HG02759 (cell line): Measurements from ENCODE around the gene ALOX5.

Experiments used
- ATAC-seq: cut with Tn5 transposase; IDR thresholded peaks from one replicate; pipeline ENCODE4 v1.9.1; 2021; ENCODE audit warnings: mild to moderate bottlenecking, moderate library complexity; ENCODE audit not compliant: unreplicated experiment

ALOX5 gene

DNA sequence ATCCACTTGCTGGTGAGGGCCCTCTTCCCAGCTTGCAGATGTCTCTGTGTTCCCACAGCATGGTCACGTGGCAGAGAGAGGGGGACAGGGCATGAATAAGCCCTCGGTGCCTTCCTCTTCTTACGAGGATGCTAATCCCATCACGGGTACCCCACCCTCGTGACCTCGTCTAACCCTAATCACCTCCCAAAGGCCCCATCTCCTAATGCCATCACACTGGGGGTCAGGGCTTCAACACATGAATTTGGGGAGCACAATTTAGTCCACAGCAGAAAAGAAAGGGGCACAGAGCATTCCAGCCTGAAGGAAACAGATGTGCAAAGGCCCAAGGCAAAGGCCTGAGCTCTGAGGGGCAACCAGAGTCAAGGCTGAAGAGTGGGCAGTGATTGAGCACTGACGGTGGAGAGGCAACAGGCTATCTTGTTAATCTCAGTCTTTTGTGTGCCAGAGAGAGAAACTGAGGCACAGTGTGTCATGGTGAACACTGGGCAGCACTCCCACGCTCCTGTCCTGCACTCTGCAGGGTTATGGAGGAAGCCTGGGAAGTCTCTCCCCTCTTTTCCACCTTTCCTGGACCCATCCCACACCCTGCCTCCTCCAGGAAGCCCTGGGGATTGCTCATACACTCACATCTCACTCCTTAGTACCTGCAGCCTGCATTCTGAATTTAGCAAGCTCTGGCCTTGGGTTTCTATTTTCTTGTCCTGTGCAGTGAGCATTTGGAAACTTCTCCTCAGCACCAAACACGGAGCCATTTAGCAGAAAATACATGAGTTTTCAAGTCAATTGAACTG, 49.0 kb downstream of the ALOX5 start:
- no peak for ATAC-seq

DNA sequence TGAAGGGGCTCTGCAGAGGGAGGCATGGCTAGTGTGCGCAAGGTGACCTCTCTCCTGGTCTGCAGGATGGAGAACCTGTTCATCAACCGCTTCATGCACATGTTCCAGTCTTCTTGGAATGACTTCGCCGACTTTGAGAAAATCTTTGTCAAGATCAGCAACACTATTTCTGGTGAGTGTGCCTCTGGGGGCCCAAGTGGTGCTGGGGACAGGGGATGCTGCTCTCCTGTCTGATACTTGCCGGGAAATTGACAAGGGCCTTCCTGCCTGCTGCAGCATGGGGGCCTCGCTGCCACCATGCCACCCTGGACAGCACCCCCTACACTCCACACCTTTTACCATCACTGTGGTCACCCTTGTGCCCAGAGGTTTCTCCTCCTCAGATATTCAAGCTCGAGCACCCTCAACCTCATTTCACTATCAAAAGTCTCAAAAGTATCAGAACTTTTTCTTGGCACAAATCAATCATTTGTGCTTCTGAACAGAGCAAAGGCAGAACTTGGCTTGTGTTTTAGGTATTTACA, 50.0 kb downstream of the ALOX5 start:
- ATAC-seq = no peak

DNA sequence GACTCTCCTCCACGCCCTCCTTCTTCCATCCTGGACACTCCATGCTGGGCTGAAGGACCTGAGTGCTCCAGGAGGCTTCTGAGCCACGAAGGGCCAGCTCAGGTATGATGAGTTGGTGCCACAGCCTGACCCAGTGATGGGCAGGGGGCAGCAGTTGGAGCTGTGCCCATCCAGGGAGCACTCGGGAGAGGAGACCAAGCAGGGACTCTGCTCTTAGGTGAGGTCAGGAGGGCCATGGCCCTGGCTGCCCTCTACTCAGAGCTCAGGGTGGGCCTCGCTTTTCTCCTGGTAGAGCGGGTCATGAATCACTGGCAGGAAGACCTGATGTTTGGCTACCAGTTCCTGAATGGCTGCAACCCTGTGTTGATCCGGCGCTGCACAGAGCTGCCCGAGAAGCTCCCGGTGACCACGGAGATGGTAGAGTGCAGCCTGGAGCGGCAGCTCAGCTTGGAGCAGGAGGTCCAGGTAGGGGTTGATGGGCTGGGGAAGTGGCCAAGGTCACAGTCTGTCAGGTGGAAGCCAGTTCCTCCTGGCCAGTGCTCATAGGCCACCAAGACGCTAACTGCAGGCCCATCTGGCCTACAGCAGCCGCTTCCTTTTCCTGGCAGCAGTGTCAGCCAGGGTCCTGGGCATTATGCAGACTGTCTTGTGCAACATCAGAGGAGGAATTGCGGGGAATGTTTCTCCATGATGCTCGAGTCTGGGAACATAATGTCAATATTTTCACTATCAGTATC, 50.8 kb downstream of the ALOX5 start:
- no peak for ATAC-seq

DNA sequence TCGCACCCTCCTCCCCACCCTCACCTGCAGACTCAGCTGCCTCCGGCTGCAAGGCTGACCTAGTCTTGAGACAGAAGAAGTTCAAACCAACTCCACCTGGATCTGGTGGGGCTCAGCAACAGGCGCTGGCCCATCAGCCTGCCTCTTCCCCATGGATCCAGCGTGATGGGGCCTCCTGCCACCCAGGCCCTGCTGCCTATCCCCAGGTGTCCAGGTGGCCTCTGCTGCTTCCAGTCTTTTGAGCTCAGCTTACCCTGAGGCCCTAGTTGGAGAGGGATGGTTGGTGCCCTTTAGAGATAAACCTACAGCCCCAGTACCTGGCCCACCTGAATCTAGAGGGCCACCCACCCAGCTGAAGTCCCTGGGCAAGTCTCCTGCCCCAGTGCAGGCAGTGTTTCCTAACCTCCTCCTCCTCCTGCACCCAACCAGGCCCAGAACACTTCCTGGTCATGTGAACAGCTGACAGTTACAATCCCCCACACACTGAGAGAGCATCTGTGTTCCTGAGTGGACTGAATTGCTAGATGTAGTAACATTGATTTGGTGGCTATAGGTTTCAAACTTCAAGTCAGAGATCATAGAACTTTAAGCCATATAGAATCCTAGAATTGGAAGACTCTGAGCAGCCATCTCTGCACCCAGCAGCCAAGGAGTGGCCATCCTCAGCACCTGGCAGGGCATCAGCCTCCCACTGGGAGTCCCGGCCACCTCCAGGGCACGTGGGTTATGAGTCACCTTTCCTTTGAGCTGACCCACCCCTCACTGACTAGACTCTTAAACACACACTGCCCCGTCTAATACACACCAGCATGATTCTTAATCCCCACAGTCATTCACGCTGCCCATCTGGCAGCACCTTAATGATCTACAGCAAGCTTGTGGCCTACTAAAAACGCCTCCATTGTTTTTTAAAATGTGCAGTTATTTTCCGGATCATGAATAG, 51.9 kb downstream of the ALOX5 start:
- no peak for ATAC-seq

DNA sequence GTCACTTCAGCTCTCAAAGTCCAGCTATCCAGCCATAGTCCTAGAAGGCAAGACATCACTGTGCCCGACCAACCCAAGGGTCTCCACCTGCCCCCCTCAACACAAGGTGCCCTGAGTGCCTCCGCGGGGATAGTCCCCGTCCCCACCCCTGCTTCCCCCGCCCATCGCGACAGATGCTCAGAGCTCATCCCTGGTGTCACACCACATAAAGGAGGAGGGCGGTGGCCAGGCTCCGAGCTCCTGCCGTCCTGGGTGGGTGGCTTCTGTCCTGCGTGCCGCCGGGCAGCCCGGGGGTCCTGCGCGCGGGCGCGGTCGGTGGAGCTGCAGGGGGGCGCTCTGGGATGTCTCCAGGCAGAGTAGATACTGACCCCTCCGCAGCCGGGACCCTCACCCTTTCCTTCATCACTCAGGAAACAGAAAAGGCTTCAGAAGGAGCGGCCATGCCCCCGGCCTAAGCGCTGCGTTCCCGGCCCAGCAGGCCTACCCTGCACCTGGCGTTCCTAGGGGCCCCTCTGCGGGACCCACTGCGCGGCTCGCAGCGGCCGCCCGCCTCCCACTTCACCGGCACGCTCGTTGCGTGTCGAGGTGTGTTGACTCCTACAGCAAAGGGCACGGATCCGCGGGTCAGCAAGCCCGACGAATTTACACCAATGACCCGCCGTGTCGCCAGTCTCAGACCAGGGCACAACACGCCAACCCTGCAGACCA, 53.4 kb downstream of the ALOX5 start:
- ATAC-seq = no peak

DNA sequence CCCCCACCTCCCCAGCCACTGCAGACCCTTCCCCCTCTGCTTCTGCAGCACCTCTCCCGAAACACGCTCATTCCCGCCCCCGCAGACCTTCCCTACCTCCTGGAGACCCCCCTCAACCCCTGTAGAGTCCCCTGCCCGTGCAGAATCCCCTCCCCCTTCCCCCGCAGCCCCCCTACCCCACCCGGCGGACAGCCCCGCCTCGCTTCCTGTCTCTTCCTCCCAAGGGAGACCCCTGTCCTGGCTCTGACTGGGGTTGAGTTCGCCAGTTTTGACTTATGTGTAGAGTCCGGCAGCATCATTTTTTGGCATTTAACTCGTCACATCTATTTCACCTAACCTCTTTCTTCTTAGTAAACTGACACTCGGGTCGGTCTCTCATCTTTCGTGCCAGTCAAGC, 54.0 kb downstream of the ALOX5 start:
- ATAC-seq = no peak

DNA sequence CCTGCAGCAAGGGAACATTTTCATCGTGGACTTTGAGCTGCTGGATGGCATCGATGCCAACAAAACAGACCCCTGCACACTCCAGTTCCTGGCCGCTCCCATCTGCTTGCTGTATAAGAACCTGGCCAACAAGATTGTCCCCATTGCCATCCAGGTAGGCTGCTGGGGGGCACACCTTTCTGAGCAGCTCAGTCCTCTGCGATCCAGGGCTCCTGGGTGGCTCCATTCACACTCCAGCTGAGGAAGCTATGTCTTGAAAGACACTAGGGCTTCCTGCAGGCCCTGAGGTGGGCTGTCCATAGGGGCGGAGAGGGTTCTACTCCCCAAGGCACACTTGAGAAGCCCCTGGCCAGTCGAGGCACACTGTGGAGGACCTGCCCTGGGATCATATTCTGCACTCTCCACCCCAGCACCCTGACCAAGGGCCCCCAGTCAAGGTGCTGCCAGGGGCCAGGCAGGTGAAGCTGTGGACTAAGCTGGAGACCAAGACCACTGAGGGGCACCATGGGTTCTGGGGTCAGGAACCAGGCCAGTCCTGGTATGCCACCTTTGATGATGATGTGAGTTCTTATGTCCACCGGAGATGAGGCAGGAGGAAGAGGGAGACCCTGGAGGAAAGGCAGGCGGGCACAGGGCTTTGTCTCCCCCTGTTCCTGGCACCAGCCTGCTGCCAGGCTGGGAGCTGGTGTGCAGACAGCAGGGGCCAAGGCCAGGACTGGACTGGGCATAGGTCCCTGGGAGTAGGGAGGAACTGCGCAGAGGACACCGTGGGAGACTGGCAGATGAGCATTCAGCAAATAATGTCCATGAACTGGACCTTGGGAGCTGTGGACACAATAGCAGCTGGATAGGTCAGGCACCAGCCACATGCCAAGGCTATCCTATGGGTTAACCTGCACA, 54.8 kb downstream of the ALOX5 start:
- ATAC-seq = no peak

DNA sequence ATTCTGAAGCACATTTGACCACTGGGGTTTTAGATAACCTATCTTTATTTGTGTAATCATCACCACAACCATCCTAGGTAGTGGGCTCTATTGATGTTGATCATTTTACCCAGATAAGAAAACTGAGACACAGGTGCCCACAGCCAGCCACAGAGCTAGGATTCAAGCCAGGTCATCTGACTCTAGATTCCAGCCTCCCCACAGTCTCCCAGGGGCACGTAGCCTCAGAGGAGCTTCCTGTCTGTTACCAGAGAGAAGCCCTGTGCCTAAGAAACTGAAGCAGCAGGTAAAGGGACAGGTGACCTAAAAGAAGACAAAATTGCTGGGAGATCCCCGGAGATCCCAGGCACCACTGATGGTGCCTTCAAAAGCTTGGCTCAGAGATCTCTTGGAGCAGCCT, 55.8 kb downstream of the ALOX5 start:
- ATAC-seq = no peak

DNA sequence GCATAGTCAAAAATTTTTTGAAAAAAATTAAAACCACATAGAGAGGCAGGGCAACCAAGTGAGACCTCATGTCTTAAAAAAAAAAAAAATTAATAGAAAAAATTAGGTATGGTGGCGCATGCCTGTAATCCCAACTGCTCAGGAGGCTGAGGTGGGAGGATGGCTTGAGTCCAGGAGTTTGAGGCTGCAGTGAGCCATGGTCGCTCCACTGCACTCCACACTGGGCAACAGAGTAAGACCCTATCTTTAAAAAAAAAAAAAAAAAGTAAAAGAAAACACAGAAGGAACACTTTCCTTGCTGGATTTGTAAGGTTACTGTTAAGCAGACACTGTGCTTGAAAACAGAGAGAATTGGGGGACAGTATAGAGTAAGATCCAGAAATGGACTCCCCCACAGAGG, 58.1 kb downstream of the ALOX5 start:
- no peak for ATAC-seq

DNA sequence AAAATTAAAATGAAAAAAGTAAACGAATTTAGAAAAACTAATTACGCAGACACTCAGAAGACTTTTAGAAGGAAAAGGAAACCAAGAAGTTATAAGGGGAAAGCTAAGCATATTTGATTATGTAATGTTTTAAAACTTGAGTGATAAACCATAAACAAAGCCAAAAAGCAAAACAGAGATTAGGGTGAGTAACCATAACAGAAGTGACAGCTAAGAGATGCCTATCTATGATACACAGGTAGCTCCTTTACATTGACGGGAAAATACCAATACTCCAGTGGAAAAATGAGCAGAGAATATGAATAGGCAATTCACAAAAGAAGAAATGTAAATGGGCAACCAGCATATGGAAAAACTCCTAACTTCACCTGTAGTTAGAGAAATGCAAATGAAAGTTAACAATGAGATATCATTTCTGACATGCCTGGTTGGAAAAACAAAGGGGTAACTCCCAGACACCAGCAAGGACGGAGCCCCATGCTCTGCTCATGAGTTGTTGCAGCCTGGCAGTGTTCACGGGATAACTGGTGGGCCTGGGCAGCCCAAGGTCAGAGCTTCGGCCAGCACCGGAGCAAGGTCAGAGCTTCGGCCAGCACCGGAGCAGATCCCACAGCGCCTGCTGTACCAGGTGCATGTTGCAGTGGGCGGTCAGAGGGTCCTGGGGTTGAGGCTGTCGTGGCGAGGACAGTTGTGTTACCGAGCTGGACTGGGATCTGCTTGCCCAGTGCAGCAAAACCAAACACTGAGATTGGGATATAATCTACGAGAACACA, 58.9 kb downstream of the ALOX5 start:
- no peak for ATAC-seq

DNA sequence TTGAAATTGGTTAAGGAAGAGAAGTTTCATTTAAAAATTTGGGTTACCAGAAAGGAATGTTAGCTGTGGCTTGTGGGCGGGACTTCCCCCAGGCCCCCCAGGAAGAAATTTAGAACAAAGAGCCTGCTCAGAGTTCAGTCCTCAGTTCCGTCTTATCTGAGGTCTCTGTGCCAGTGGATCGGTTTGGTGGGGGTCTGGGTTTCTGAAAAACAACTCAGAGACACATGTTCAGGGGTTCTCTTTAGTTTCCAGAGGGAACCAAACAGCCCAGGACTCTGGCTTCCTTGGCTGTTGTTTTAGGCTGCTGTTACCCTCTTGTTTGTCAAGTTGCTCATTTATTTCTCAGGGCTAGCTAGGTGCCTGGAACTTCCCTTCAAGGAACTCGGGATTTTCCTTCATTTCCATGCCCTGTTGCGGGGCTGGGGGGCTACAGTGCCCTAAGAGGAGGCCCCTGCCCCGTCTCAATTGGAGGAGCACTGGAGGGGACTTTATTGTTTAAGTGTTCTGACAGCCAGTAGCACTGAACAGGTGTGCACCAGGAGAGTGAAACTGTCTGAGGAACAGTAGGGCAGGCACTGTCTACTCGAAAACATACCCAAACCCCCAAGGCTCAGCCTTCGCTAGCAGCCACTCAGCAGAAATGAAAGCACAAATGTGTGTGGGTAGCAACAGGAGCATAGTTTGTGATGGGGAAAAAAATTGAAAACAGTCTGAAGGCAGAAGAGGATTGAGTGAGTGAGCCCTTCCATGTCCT, 59.9 kb downstream of the ALOX5 start:
- ATAC-seq = peak; percentile 91

DNA sequence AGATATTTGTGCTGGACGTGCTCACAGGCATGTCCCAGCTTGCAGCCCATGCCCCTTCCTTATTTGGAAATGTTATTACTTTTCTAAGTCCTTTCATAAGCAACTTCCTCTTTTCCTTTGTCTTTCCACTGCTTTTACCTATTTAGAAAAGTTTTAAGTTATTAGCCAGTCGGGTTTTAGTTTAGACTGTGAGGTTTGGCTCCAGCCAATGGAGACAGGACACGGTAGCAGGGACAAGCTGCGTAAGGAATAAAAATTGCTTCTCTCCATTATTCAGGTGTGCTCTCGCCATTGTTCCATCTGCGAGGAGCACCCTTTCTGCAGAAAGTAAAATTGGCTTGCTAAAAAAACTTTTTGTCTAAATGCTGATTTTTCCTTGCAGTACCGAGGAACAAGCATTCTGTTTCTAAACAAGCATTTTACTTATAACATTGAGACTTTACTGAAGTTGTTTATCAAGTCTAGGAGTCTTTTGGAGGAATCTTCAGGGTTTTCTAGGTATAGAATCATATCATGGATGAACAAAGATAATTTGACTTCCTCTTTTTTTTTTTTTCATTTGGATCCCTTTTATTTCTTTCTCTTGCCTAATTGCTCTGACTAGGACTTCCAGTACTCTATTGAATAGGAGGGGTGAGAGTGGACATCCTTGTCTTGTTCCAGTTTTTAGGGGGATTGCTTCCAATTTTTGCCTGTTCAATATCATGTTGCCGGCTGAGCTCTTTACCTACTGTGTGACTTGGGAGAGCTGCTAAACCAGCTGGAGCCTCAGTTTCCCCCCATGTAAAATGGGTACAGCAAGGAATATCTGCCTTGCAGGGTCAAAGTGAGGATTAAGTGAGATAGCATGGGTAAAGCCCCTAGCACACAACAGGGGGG, 63.8 kb downstream of the ALOX5 start:
- ATAC-seq = no peak

DNA sequence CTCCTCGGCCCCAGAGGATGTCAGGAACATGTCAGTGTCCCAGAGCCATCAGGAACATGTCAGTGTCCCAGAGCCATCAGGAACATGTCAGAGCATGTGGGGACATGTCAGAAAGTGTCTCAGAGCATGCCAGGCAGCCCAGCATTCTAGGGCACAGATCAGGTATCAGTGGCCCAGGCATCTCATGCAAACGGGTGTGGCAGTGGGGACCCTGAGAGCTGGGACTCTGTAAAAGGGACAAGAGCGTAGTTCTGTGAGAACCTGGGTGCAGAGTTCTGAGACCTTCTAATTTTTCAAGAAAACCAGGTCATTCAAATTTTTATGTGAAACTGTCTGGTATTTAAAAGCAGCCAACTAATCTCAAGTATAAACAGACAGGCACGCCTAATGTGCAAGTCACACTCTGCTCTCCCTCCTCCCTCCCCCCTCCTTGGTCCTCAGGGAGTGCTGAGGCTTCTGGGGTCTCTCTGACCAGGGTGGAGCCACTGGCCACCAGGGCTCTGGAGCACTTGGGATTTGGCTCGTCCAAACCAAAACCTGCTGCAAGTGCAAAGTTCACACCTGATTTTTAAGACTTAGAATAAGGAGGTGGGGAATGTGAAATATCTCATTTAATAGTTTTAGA, 64.6 kb downstream of the ALOX5 start:
- no peak for ATAC-seq

DNA sequence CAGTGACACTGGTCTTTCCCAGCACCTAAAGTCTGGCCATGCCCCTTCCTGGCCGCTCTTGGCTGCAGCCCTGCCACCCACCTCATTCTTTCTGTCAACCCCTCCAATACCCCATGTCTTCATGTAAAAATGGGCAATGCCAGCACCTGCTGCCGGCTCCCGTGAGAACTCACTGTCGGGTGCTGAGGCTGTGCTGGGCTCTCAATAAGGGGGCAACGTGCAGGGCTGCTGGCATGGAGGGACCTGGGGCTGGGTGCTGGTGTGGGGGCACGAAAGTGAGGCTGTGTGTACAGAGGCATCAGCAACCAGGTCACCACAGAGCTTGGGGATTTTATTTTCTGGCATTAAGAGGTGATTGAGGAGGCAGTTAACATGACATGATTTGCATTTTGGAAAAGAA, 65.3 kb downstream of the ALOX5 start:
- no peak for ATAC-seq

DNA sequence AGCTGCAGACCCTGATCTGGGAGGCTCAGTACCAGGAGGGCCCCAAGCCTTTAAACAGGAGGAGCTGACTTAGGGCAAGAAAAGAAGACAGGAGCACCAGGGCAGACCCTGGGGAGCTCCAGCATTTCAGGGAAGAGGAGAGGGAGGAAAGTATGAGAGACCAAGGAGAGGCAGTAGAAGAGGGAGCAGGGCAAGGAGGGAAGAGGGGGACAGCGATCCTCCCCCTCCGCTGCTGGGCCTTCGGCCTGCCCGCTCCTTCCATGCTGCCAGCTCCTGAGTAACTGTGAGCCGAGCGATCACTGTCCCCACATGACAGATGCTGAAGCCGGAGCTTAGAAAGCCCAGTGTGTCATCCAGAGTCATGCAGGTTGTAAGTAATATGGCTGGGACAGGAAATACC, 65.9 kb downstream of the ALOX5 start:
- no peak for ATAC-seq

DNA sequence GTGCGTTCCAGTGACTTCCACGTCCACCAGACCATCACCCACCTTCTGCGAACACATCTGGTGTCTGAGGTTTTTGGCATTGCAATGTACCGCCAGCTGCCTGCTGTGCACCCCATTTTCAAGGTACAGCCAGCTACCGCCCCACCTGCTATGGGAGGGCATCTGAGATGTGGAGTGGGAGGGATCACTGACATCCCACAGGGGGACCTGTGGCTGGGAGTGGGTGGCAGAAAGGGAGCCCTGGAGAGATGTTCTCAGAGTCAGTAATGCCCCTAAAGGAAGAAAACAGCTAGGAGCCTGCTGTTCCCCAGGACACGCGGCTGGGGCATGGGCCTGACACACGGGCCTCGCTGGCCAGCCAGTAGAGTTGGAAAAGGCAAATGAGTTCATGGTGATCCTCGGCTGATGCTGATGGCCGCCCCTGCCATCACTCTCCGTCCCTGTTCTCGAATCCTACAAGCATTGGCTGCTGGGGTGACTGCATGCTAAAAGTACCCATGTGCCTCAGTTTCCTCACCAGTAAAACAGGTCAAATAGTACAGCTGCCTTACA, 66.6 kb downstream of the ALOX5 start:
- ATAC-seq = no peak
